Keratinocyte (primary cell): ENCODE data around the gene MAML2.

Experiments
- CTCF ChIP-seq, 3 experiments: IDR thresholded peaks in 1 of 3; conservative IDR thresholded peaks in 1 of 3; optimal IDR thresholded peaks in 1 of 3; 2 replicates in 2 of 3; 3 replicates in 1 of 3; pipeline versions ENCODE3 to v1.5.1; 2011; ENCODE audit warnings: low read length in 3 of 3, mild to moderate bottlenecking in 3 of 3, moderate library complexity in 2 of 3, control low read depth in 1 of 3, inconsistent platforms in 1 of 3; ENCODE audit not compliant: insufficient read depth in 2 of 3; ENCODE audit errors: extremely low read depth in 1 of 3
- EZH2 ChIP-seq: IDR thresholded peaks from one replicate; pipeline ENCODE4 v1.6.1; 2012; ENCODE audit warnings: inconsistent platforms, mild to moderate bottlenecking, low read length, moderate library complexity

- TF ChIP-seq CTCF (optimal IDR thresholded peaks at IDR 0.05 in 1 of 3, IDR thresholded peaks at IDR 0.05 in 1 of 3, conservative IDR thresholded peaks at IDR 0.05 in 1 of 3; ENCODE audit: extremely low read depth in 1 of 3, insufficient read depth in 2 of 3, low read length in 3 of 3) (no peak), EZH2 (no peak)
These were observed 353.2 kb downstream of the MAML2 start for GRCh38 chr11:95989780-95990179.
